Colon (tissue), 2 donors: ENCODE results near the gene FBXO5.
"Not testable (repeated sequence)": the region's sequence is repeated elsewhere in the genome, so short reads cannot be mapped to it uniquely, and the experiment has no call there.

Experiments
- FAIRE-seq: peaks from 2 replicates; lab custom pipeline; 2012; peaks lifted over from hg19 to GRCh38; lab: Jason Lieb, UNC
- donor health status: control.
- donor health status: control.

Gene FBXO5, protein sequence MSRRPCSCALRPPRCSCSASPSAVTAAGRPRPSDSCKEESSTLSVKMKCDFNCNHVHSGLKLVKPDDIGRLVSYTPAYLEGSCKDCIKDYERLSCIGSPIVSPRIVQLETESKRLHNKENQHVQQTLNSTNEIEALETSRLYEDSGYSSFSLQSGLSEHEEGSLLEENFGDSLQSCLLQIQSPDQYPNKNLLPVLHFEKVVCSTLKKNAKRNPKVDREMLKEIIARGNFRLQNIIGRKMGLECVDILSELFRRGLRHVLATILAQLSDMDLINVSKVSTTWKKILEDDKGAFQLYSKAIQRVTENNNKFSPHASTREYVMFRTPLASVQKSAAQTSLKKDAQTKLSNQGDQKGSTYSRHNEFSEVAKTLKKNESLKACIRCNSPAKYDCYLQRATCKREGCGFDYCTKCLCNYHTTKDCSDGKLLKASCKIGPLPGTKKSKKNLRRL

GRCh38 chr6:152982904-152983636, at the start of gene FBXO5:
FBXO5 (minus strand) TSS chr6:152983041; CDS start chr6:152982959, 82 bp downstream.
- FAIRE-seq: no peak

DNA sequence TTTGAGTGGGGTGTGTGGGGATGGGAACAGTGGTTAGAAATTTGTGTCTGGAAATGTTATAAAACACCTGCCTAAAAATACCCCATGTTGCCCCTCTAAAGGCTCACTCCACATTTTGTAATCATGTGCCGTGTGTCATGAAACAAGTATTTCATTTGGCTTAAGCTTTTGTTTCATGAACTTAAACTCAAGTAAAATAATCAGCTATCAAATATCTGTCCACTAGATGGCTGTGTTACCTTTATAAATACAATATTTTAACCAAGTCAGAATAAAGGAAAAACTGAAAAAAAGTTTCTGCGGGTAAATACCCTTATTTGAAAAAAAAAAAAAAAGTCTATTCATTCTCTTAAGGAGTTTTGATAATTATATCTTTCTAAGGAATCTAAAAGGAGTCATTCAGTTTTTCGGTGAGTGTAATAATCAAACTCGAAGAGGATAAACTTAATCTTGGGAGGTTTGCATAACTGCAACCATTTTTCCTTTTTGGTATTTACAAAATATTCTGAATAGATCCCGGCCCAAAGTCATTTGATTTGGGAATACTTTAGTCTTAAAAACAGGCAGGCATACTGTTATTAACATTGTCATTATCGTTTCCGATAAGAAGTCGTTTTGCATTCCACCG, 49.5 kb upstream of the FBXO5 start:
- peak; percentile 74 for FAIRE-seq

DNA sequence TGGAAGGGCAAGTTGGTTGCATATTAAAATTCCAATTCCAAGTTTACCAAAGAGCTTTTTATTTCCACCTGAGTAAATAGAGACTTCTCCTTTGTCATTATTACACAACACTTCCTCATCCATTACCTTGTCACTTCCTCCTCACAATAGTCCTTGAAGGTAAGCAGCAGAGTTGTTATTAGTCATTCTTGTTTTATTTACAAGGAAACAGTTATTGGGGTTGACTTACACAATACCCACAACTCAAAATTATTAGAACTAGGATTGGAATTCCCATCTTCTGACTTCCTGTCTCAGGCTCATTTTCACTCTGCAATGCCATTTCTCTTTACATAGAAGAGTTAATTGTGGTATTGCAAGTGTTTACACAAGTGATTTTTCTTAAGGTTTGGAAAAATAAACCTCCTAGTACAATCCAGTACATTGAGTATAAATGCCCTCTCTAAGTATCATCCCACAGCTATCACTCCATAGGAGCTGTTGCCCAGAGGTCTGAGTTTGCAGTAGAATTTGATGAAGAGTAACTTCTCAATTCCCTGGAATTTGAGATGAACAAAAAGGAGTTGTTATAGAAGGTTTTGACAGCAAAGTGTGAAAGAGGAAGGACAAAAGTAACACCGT, 48.6 kb upstream of the FBXO5 start:
- FAIRE-seq: no peak

- FAIRE-seq: no peak
These were observed 46.1 kb upstream of the FBXO5 start for GRCh38 chr6:153028963-153029362.

- no peak for FAIRE-seq
These were observed 45.4 kb upstream of the FBXO5 start for GRCh38 chr6:153028286-153028685.

GRCh38 chr6:153027480-153027879, 44.6 kb upstream of the FBXO5 start:
- FAIRE-seq: no peak

DNA sequence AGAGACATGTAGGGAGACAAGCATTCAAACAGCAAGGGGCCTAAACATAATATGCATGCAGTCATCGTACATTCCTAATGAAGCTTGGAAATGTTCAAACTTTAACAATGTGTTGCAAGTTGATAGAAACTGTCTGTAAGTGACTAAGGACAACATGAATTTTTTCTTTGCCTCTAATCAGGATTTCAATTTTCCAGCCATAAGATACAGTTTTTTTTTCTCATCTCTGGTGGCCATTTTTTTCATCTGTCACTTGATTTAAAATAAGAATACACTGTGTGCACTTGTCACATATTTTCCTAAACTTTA, 41.8 kb upstream of the FBXO5 start:
- FAIRE-seq: no peak

- no peak for FAIRE-seq
These were observed 41.3 kb upstream of the FBXO5 start for GRCh38 chr6:153023977-153024708.

DNA sequence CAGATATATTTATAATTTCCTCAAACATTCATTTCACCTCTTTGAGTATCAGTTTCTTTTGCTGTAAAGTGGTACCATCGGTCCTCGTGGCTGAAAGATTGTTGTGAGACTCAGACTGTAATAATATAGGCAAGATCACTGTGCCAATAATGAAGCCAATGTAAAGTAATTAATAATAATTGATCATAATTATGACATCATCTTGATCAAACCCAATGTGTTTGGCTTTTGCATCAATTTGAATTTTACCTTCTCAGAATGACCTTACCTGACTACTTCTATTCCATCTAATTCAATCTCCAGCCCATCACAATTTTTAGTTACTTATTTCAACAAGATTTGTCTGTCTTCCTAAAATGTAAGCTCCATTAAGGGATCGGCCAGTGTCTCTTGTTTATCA, 35.5 kb upstream of the FBXO5 start:
- FAIRE-seq: no peak

DNA sequence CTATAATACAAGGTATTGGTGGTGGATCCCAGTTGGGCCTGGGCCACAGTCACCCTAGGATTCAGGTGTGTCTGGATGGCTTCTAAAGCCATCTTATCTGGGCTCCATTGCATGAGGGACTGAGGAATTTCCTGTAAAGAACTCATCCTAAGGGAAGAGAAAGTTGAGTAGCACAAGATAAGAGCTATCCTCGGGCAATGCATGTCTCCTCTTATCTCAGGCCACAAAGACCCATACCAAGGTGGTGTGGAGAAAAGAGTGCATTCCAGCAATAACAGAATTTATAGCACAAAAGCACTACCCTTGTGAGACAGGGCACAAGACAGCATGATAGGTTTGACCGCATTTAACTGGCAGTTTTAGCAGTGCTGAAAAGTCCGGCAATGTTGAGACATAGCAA, 34.0 kb upstream of the FBXO5 start:
- no peak for FAIRE-seq

DNA sequence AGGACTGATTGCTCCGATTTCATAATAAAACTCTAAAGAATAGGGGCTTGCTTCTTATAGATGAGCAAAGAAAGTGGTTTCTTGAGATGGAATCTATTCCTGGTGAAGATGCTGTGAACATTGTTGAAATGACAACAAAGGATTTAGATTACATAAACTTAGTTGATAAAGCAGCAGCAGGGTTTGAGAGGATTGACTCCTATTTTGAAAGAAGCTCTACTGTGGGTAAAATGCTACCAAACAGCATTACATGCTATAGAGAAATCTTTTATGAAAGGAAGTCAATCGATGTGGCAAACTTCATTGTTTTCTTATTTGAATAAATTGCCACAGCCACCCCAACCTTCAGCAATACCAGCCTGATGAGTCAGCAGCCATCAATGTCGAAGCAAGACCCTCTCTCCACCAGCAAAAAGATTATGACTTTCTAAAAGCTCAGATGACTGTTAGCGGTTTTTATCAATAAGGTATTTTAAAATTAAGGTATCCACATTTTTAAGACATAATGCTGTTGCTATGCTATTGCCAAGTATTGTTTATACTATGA, 32.3 kb upstream of the FBXO5 start:
- FAIRE-seq: no peak

DNA sequence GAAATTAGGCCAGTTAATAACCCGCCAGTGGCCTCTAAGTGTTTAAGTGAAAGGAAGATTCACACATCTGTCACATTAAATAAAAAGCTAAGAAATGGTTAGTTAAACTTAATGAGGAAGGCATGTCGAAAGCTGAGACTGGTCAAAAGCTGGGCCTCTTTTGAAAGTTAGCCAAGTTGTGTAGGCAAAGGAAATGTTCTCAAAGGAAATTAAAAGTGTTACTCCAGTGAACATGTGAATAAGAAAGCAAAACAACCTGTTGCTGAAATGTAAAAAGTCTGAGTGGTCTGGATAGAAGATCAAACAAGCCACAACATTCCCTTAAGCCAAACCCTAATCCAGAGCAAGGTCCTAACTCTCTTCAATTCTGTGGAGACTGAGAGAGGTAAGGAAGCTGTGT, 30.6 kb upstream of the FBXO5 start:
- FAIRE-seq: no peak

DNA sequence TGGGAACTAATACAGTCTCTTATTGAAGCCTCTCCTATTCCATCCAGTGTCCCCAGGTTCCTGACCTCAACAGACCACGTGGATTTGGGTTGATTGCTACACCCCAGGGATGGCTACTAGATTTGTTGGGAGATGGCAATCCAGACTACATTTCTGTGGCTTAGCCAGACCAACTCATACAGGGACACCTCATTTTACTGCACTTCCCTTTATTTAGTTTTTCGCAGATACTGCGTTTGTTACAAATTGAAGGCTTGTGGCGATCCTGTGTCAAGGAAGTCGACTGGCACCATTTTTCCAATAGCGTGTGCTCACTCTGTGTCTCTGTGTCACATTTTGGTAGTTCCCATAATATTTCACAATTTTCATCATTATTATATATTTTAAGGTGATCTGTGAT, 30.0 kb upstream of the FBXO5 start:
- no peak for FAIRE-seq

- no peak for FAIRE-seq
These were observed 20.5 kb upstream of the FBXO5 start for GRCh38 chr6:153003366-153003690.

GRCh38 chr6:153002613-153003365, 19.9 kb upstream of the FBXO5 start, which contains the start of gene MTRF1L:
MTRF1L (minus strand) TSS chr6:153002709; CDS start chr6:153002685, 24 bp downstream.
- no peak for FAIRE-seq

DNA sequence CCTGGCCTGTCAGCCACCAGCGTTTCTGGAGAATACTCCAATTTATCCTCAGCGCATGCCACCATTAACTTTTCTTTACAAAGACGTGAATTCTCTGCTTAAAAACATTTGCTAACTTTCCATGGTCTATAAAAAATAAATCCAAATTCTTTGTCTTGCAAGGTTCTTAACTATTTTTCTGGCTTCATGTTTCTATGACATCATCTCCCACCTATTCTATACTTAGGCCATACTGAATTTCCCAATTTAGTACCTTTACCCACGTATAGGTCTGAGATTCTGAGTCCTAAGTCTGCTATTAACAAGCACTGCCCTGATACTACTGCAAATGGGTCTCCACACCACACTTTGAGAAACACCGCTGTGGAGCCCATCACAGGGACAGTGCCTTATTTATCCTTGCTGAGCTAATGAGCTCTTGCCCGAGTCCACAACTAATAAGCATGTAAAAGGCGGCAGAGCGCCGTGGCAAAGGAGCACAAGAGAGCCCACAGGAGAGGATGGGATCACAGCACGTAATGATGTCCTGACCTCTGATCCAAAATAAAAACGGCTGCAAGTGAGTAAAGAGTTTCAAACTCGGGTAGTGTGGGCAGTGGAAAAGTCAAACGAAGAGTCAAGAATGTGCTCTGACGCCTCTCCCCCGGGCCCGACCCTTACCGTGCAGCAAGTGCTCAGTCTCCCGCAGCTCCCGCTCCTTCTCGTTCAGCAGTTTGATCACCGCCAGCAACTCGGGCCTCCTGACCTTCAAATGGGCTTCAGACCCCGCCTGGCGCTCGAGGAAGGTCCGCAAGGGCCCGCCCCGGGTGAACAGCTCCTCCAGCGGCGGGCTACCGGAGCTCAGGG, 19.1 kb upstream of the FBXO5 start:
- no peak for FAIRE-seq

- not testable (repeated sequence) for FAIRE-seq
These were observed 17.9 kb upstream of the FBXO5 start for GRCh38 chr6:153000790-153001189.

- no peak for FAIRE-seq
These were observed 17.4 kb upstream of the FBXO5 start for GRCh38 chr6:153000243-153000642.

- FAIRE-seq: not testable (repeated sequence)
These were observed 16.7 kb upstream of the FBXO5 start for GRCh38 chr6:152999538-152999937.

GRCh38 chr6:152993847-152994246, 11.0 kb upstream of the FBXO5 start:
- no peak for FAIRE-seq
